ENCODE results near the gene HELZ2.

GRCh38 chr20:63538204-63539091 is 35.6 kb downstream of the HELZ2 start:
- TF ChIP-seq CTCF (tag by site-specific recombination; IDR thresholded peaks at IDR 0.05) (no peak), KLF9 (tag by site-specific recombination; IDR thresholded peaks at IDR 0.05; ENCODE audit: low read depth) (no peak; the same call in 1 of the 2 replicates), ZNF704 (tag by site-specific recombination; IDR thresholded peaks at IDR 0.05) (no peak), PBX3 (CRISPR knock-in tag; IDR thresholded peaks at IDR 0.05) (no peak), YY1 (tag by site-specific recombination; IDR thresholded peaks at IDR 0.05) (no peak; the same call in 1 of the 2 replicates), ZNF449 (tag by site-specific recombination; IDR thresholded peaks at IDR 0.05) (no peak), AEBP2 (tag by site-specific recombination; IDR thresholded peaks at IDR 0.05; ENCODE audit: borderline replicate concordance) (no peak), ZBTB7A (tag by site-specific recombination; IDR thresholded peaks at IDR 0.05; ENCODE audit: low read depth) (no peak), ZBTB10 (tag by site-specific recombination; IDR thresholded peaks at IDR 0.05) (no peak), ZNF791 (tag by site-specific recombination; IDR thresholded peaks at IDR 0.05) (no peak), ZNF302 (tag by site-specific recombination; IDR thresholded peaks at IDR 0.05; ENCODE audit: low read depth) (no peak)

Data from HEK293 (cell line).